Activated T-helper 17 cell treated with anti-CD3 and anti-CD28 coated beads, Interleukin-2, amount 50 U/mL, for 72 hours (primary cell): ENCODE data around the gene RCAN2. TPM values are rescaled to one million over a fixed set of nuclear protein-coding genes. Genes with fewer than 3 reads are reported as not detected.
A peak's percentile ranks its signal among the peaks of the same experiment; 100 is the strongest.

Source experiments
- ATAC-seq: fragments of 150-1000 bp; cut with Tn5 transposase; replicated peaks from 2 replicates; pipeline ENCODE4 v1.10.0; 2021; ENCODE audit warnings: mild to moderate bottlenecking, moderate library complexity
- H3K27ac Mint-ChIP-seq: one replicate; pipeline ENCODE4 v1.8.0; 2022; ENCODE audit warnings: mixed read lengths
- H3K27me3 Mint-ChIP-seq: one replicate; pipeline ENCODE4 v1.8.0; 2022; ENCODE audit warnings: mixed read lengths
- H3K36me3 Mint-ChIP-seq: one replicate; pipeline ENCODE4 v1.8.0; 2022; ENCODE audit warnings: low read depth, mild to moderate bottlenecking, mixed read lengths
- H3K4me1 Mint-ChIP-seq: one replicate; pipeline ENCODE4 v1.8.0; 2022; ENCODE audit warnings: mixed read lengths
- H3K4me3 Mint-ChIP-seq: one replicate; pipeline ENCODE4 v1.8.0; 2022; ENCODE audit warnings: mild to moderate bottlenecking, mixed read lengths
- H3K9me3 Mint-ChIP-seq: one replicate; pipeline ENCODE4 v1.8.0; 2022; ENCODE audit warnings: mixed read lengths
- total RNA-seq, 2 donors: library from RNA; stranded (reverse); gene quantifications; one replicate each; pipeline ENCODE4 v1.2.3, GENCODE V29; 2022

The RCAN2 gene
- total RNA-seq, 2 donors from 2014 or later = 0.95 to 10.6 TPM

- Mint-ChIP-seq H3K4me3 (no peak overlapping the region), H3K27me3 (peaks cover 4% of the 10 kb centered on the region), H3K36me3 (no peaks in the 10 kb centered on the region), H3K9me3 (no peaks in the 10 kb centered on the region), H3K27ac (peak overlapping the region; percentile 33), H3K4me1 (peaks cover 4% of the 10 kb centered on the region)
- ATAC-seq = no peak
These were observed 272.8 kb downstream of the RCAN2 start for GRCh38 chr6:46218457-46218856.

DNA sequence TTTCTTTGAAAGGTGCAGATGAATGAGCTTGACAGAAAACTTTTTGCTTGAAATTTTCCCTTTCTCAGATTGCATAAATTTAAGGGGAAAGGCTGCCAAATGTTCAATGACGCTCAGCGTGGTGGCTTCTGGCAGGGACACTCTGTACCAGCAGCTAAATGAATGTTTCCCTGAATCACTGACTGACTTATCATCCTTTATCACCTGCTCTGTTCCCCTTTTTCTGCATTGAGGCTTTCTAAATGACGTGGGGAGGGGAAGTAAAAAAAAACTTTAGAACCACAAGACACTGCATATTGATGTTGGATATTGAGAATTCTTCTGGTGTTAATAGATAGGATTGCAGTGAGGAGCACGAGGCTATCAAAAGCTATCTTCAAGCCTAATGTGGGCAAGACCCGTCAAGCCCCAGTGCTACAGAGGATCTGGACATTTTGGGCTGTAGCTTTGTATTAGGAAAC, 273.5 kb downstream of the RCAN2 start:
- H3K4me1 Mint-ChIP-seq = peaks cover 4% of the 10 kb centered on the region
- no peaks in the 10 kb centered on the region for H3K9me3 Mint-ChIP-seq
- H3K4me3 Mint-ChIP-seq = no peak overlapping the region
- ATAC-seq = peak; percentile 78
- peaks cover under 1% of the 10 kb centered on the region for H3K27me3 Mint-ChIP-seq
- H3K36me3 Mint-ChIP-seq = no peaks in the 10 kb centered on the region
- H3K27ac Mint-ChIP-seq = peak overlapping the region; percentile 33

GRCh38 chr6:46216879-46217278, 274.4 kb downstream of the RCAN2 start:
- no peak overlapping the region for H3K27ac Mint-ChIP-seq
- H3K9me3 Mint-ChIP-seq = no peaks in the 10 kb centered on the region
- H3K27me3 Mint-ChIP-seq = no peaks in the 10 kb centered on the region
- ATAC-seq = no peak
- no peak overlapping the region for H3K4me3 Mint-ChIP-seq
- peaks cover 4% of the 10 kb centered on the region for H3K4me1 Mint-ChIP-seq
- no peaks in the 10 kb centered on the region for H3K36me3 Mint-ChIP-seq

DNA sequence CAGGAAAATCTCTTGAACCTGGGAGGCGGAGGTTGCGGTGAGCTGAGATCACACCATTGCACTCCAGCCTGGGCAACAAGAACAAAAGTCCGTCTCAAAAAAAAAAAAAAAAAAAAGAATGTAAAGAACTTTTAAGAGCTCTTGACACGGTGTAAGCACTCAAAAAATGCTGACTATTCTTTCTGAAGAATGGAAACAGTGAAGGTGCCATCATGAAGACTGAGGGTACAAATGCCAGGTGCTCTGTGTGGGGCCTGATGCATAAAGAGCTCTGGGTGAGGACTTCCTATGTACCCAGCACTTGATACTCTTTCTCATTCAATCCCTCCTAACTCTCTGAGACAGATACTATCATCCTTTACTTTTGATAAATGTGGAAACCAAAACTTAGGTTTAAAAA, 275.5 kb downstream of the RCAN2 start:
- H3K4me1 Mint-ChIP-seq = peaks cover 4% of the 10 kb centered on the region

GRCh38 chr6:46215213-46215612, 276.0 kb downstream of the RCAN2 start:
- Mint-ChIP-seq H3K36me3 (no peaks in the 10 kb centered on the region), H3K9me3 (no peaks in the 10 kb centered on the region), H3K27ac (no peak overlapping the region), H3K4me3 (no peak overlapping the region), H3K27me3 (peaks cover 1% of the 10 kb centered on the region), H3K4me1 (peaks cover 4% of the 10 kb centered on the region)
- no peak for ATAC-seq

More for the DNA sequence above, 275.5 kb downstream of the RCAN2 start:
- no peak for ATAC-seq
- no peaks in the 10 kb centered on the region for H3K36me3 Mint-ChIP-seq
- H3K4me3 Mint-ChIP-seq = no peak overlapping the region
- no peak overlapping the region for H3K27ac Mint-ChIP-seq
- no peaks in the 10 kb centered on the region for H3K9me3 Mint-ChIP-seq
- H3K27me3 Mint-ChIP-seq = no peaks in the 10 kb centered on the region

- ATAC-seq = no peak
- Mint-ChIP-seq H3K27me3 (peaks cover 2% of the 10 kb centered on the region), H3K36me3 (no peaks in the 10 kb centered on the region), H3K4me3 (no peak overlapping the region), H3K9me3 (no peaks in the 10 kb centered on the region), H3K4me1 (no peaks in the 10 kb centered on the region), H3K27ac (no peak overlapping the region)
These were observed 279.3 kb downstream of the RCAN2 start for GRCh38 chr6:46211917-46212316.

DNA sequence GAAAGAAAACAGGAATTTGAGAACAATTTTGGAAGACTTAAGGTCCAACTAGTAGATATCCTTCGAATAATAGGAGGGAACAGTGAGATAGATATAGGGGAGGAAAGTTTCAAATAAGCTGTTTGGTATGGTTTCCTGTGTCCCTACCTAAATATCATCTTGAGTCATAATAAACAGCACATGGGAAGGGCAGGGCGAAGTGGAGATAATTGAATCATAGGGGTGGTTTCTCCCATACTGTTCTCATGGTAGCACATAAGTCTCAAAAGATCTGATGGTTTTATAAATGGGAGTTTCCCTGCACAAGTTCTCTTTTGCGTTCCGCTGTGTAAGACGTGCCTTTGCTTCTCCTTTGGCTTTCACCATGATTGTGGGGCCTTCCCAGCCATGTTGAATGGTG, 281.0 kb downstream of the RCAN2 start:
- no peak overlapping the region for H3K4me3 Mint-ChIP-seq
- no peaks in the 10 kb centered on the region for H3K36me3 Mint-ChIP-seq
- peak; percentile 65 for ATAC-seq
- H3K4me1 Mint-ChIP-seq = no peaks in the 10 kb centered on the region
- H3K9me3 Mint-ChIP-seq = no peaks in the 10 kb centered on the region
- H3K27ac Mint-ChIP-seq = no peak overlapping the region
- peaks cover 8% of the 10 kb centered on the region for H3K27me3 Mint-ChIP-seq

DNA sequence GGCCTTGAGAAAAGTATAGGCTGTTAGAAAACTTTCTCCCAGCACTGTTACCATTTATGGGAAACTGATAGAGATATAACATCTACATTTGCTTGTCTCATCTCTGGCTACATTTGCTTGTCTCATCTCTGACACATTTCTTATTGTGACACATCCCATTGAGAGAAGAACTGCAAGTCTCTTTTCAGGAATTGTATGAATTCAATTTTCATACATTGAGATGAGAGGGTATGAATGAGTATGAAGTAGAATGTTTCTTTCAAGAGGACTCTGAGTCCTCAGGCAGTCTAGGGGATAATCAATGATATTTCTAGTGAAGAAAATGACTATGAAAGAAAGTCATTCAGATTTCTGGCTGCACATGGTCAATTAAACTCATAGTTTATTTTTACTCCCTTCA, 282.9 kb downstream of the RCAN2 start:
- no peaks in the 10 kb centered on the region for H3K4me1 Mint-ChIP-seq
- no peaks in the 10 kb centered on the region for H3K36me3 Mint-ChIP-seq
- H3K27me3 Mint-ChIP-seq = peaks cover 9% of the 10 kb centered on the region
- no peaks in the 10 kb centered on the region for H3K9me3 Mint-ChIP-seq
- no peak overlapping the region for H3K27ac Mint-ChIP-seq
- H3K4me3 Mint-ChIP-seq = no peak overlapping the region
- peak; percentile 39 for ATAC-seq

DNA sequence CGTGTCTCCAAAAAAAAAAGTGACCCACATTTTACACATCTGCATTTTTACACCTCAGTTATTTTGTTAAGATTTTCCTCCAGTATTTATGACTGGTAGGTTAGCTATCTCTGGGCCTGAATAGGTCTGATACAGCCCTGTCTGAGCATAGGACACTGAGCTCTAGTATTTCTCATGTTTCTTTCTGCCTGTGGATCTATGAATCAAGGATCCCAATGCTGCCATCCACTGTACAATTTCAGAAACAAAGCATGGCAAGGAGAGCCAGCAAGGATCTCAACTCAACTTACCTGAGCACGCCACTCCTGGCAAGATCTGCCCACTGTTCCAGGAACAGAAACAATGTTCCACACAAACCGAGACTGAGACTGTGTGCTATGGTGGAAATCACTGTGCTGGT, 284.1 kb downstream of the RCAN2 start:
- Mint-ChIP-seq H3K27me3 (peaks cover 9% of the 10 kb centered on the region), H3K4me1 (no peaks in the 10 kb centered on the region), H3K27ac (no peak overlapping the region), H3K9me3 (no peaks in the 10 kb centered on the region), H3K4me3 (no peak overlapping the region), H3K36me3 (no peaks in the 10 kb centered on the region)
- no peak for ATAC-seq

DNA sequence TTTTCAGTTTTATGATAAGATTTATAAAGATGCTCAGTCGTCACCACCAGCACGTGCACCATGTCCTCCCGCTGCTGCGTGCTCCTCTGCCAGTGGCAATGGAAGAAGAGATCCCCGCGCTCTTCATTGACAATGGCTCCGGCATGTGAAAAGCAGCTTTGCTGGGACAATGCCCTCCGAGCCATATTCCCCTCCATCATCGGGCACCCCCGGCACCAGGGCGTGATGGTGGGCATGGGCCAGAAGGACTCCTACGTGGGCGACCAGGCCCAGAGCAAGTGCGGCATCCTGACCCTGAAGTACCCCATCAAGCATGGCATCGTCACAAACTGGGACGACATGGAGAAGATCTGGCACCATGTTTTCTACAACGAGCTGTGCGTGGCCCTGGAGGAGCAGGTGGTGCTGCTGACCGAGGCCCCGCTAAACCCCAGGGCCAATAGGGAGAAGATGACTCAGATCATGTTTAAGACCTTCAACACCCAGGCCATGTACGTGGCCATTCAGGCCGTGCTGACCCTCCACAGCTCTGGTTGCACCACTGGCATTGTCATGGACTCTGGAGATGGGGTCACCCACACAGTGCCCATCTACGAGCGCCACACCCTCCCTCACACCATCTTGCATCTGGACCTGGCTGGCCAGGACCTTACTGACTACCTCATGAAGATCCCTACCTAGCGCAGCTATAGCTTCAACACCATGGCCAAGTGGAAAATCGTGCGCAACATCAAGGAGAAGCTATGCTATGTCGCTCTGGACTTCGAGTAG, 286.2 kb downstream of the RCAN2 start:
- Mint-ChIP-seq H3K4me3 (no peak overlapping the region), H3K9me3 (no peaks in the 10 kb centered on the region), H3K36me3 (no peaks in the 10 kb centered on the region), H3K27me3 (peaks cover 18% of the 10 kb centered on the region), H3K27ac (no peak overlapping the region), H3K4me1 (no peaks in the 10 kb centered on the region)
- ATAC-seq = no peak

DNA sequence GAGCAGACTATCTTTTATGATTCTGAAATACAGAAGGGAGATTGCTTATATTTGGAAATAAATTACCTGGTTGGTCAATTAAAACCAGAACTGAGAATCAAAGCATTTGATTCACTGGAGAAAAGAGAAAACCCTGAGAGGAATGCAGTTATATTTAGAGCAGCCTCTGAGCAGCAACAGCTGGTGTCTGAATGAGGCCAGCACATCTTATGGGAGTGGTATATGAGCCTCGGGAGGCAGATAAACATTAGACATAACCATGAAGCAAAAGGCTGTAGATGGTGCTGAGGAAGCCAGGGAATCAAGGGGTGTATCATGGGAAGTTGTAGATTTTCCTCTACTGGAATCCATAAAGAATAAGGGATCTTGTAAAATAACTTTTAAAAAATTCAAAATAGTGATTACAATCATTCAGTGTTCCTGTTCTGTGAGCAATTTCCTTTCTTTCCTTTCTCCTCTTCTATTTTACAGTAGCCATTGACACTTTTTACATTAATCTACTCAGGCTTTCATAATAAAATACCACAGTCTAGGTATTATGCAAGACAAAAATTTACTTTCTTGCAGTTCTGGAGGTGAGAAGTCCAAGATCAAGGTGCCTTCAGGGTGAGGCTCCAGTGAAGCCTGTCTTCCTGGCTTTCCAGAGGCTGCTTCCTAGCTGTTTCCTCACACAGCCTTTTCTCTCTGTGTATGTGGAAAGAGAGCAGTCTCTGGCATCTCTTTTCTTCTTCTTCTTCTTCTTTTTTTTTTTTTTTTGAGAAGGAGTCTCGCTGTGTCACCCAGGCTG, 287.7 kb downstream of the RCAN2 start:
- no peak for ATAC-seq
- H3K9me3 Mint-ChIP-seq = no peaks in the 10 kb centered on the region
- no peak overlapping the region for H3K4me3 Mint-ChIP-seq
- peaks cover 21% of the 10 kb centered on the region for H3K27me3 Mint-ChIP-seq
- no peak overlapping the region for H3K27ac Mint-ChIP-seq
- no peaks in the 10 kb centered on the region for H3K36me3 Mint-ChIP-seq
- no peaks in the 10 kb centered on the region for H3K4me1 Mint-ChIP-seq

GRCh38 chr6:46201702-46202101, 289.5 kb downstream of the RCAN2 start:
- H3K36me3 Mint-ChIP-seq = no peaks in the 10 kb centered on the region
- H3K27me3 Mint-ChIP-seq = peaks cover 26% of the 10 kb centered on the region
- no peak overlapping the region for H3K4me3 Mint-ChIP-seq
- ATAC-seq = no peak
- no peaks in the 10 kb centered on the region for H3K9me3 Mint-ChIP-seq
- H3K4me1 Mint-ChIP-seq = no peaks in the 10 kb centered on the region
- H3K27ac Mint-ChIP-seq = no peak overlapping the region

DNA sequence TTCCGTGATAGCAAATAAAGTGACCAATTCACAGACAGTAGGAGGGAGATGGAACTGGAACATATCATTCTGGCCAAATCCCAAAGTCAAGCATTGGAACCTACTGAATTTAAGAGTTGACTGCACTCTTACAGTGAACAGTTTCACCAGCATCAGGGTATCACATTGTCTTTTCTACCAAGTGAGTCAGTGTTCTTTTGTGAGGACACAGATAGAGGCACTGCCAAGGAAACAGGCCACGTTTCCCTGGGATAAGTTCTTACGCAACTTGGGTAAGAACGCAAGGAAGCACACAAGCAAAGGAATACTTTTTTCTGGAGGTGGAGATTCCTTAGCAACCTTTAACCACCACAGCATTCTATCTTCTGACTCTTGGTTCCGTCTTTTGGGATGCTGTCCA, 291.9 kb downstream of the RCAN2 start:
- no peak overlapping the region for H3K4me3 Mint-ChIP-seq
- no peak overlapping the region for H3K27ac Mint-ChIP-seq
- no peaks in the 10 kb centered on the region for H3K36me3 Mint-ChIP-seq
- no peaks in the 10 kb centered on the region for H3K9me3 Mint-ChIP-seq
- no peaks in the 10 kb centered on the region for H3K4me1 Mint-ChIP-seq
- ATAC-seq = no peak
- H3K27me3 Mint-ChIP-seq = peaks cover 26% of the 10 kb centered on the region

DNA sequence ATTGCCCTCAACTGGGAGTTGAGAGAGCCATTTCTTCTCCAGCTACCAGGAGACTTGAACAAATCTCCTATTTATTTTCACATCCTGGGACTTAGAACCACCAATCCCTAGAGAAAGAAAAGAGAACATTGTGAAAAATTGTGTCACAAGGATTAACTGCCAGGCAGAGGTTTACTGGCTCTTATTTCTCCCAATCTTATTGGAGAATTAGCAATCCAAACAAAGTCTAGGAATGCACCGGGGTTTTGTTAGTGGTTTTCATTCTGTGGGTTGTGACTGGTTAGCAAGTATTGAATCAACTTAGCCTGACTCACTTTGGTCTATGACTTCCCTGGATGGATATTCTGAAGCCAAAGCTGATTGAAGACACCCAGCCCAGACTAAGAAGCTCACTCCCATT, 299.3 kb downstream of the RCAN2 start:
- H3K9me3 Mint-ChIP-seq = no peaks in the 10 kb centered on the region
- peaks cover 15% of the 10 kb centered on the region for H3K27me3 Mint-ChIP-seq
- no peaks in the 10 kb centered on the region for H3K4me1 Mint-ChIP-seq
- ATAC-seq = no peak
- H3K36me3 Mint-ChIP-seq = no peaks in the 10 kb centered on the region
- no peak overlapping the region for H3K4me3 Mint-ChIP-seq
- no peak overlapping the region for H3K27ac Mint-ChIP-seq

GRCh38 chr6:46190889-46191288, 300.4 kb downstream of the RCAN2 start:
- Mint-ChIP-seq H3K9me3 (no peaks in the 10 kb centered on the region), H3K4me1 (no peaks in the 10 kb centered on the region), H3K4me3 (no peak overlapping the region), H3K27me3 (peaks cover 18% of the 10 kb centered on the region), H3K36me3 (no peaks in the 10 kb centered on the region), H3K27ac (no peak overlapping the region)
- no peak for ATAC-seq
